ENCODE measurements around the gene ZNF619. TPM values are rescaled to one million over a fixed set of nuclear protein-coding genes. Genes with fewer than 3 reads are reported as not detected.
A peak's percentile ranks its signal among the peaks of the same experiment; 100 is the strongest.
"Not testable (repeated sequence)": the region's sequence is repeated elsewhere in the genome, so short reads cannot be mapped to it uniquely, and the experiment has no call there.

The ZNF619 gene
- total and polyA plus RNA-seq, 7 experiments from 2014 or later = 2.9 to 13.9 (median 6.2) TPM

- Histone ChIP-seq H3K36me3 (ENCODE audit: control insufficient read depth in 2 of 3, insufficient read depth in 3 of 3, low read length in 3 of 3) (peaks cover 8 to 49% (median 10%) of the 10 kb centered on the region in 3 experiments), H3K9me3 (ENCODE audit: control insufficient read depth in 2 of 3, low read length in 3 of 3) (no peaks in the 10 kb centered on the region), H3K27me3 (ENCODE audit: control insufficient read depth in 2 of 2, insufficient read depth in 2 of 2, low read length in 2 of 2) (no peaks in the 10 kb centered on the region), H3K4me3 (ENCODE audit: low read length) (no peak overlapping the region), H3K27ac (ENCODE audit: low read depth, low read length) (no peak overlapping the region), H3K4me1 (ENCODE audit: control insufficient read depth in 2 of 2, insufficient read depth in 2 of 2, low read length in 2 of 2) (peaks cover 29 to 32% of the 10 kb centered on the region in 2 donors)
- Mint-ChIP-seq H3K4me3 (no peak overlapping the region), H3K4me1 (peaks cover 27 to 67% (median 57%) of the 10 kb centered on the region in 7 donors), H3K36me3 (peaks cover 16 to 58% (median 48%) of the 10 kb centered on the region in 5 donors), H3K27ac (peak overlapping the region in 4 of 9 donors; percentile 24 to 71 (median 47)), H3K9me3 (peaks cover 0 to 4% (median 0%) of the 10 kb centered on the region in 11 donors), H3K27me3 (no peaks in the 10 kb centered on the region)
- ATAC-seq = no peak
- POLR2A ChIA-PET = interaction anchor here (0.6 to 0.9 kb wide), 3 partner anchors 7 to 1499 kb away, joined by 3 to 7 read pairs (median 3); no protein-coding TSS in a partner anchor
- DNase-seq = no peak
- CTCF ChIA-PET = no interaction called here
- intact Hi-C loops (cut with micrococcal nuclease) = no loop called here
Measured at GRCh38 chr3:40461161-40461560, 15.8 kb upstream of the ZNF619 start.

GRCh38 chr3:40462838-40463237 is 14.1 kb upstream of the ZNF619 start:
- CTCF ChIA-PET; intact Hi-C loops (cut with micrococcal nuclease); DNase-seq; H3K9me3 Mint-ChIP-seq; H3K9me3 ChIP-seq (ENCODE audit: control insufficient read depth in 2 of 3, low read length in 3 of 3); H3K27ac ChIP-seq (ENCODE audit: low read depth, low read length); H3K4me3 Mint-ChIP-seq; H3K27me3 Mint-ChIP-seq; ATAC-seq; H3K27me3 ChIP-seq (ENCODE audit: control insufficient read depth in 2 of 2, insufficient read depth in 2 of 2, low read length in 2 of 2); H3K4me3 ChIP-seq (ENCODE audit: low read length); H3K27ac Mint-ChIP-seq: not testable (repeated sequence)
- POLR2A ChIA-PET = interaction anchor here (0.8 to 2.3 kb wide), 2 partner anchors 10 to 42 kb away, joined by 3 to 8 read pairs; no protein-coding TSS in a partner anchor
- H3K36me3 ChIP-seq (ENCODE audit: control insufficient read depth in 2 of 3, insufficient read depth in 3 of 3, low read length in 3 of 3) = peaks cover 10 to 53% (median 10%) of the 10 kb centered on the region in 3 experiments
- H3K36me3 Mint-ChIP-seq = peaks cover 16 to 68% (median 51%) of the 10 kb centered on the region in 5 donors
- H3K4me1 Mint-ChIP-seq = peaks cover 27 to 58% (median 48%) of the 10 kb centered on the region in 7 donors
- peaks cover 27 to 31% of the 10 kb centered on the region in 2 donors for H3K4me1 ChIP-seq (ENCODE audit: control insufficient read depth in 2 of 2, insufficient read depth in 2 of 2, low read length in 2 of 2)

GRCh38 chr3:40463579-40463978 is 13.3 kb upstream of the ZNF619 start:
- H3K4me3 Mint-ChIP-seq = peak overlapping the region in 5 of 10 donors; percentile 4 to 55 (median 23)
- DNase-seq (no peak), ATAC-seq (no peak)
- peaks cover 0 to 2% (median 0%) of the 10 kb centered on the region in 11 donors for H3K9me3 Mint-ChIP-seq
- peak overlapping the region in 7 of 9 donors; percentile 33 to 90 (median 76) for H3K27ac Mint-ChIP-seq
- POLR2A ChIA-PET = interaction anchor here (0.6 to 2.3 kb wide), 4 partner anchors 9 to 1392 kb away, joined by 3 to 8 read pairs (median 5); no protein-coding TSS in a partner anchor
- no peak overlapping the region for H3K4me3 ChIP-seq (ENCODE audit: low read length)
- peaks cover 9 to 49% (median 11%) of the 10 kb centered on the region in 3 experiments for H3K36me3 ChIP-seq (ENCODE audit: control insufficient read depth in 2 of 3, insufficient read depth in 3 of 3, low read length in 3 of 3)
- no peaks in the 10 kb centered on the region for H3K27me3 ChIP-seq (ENCODE audit: control insufficient read depth in 2 of 2, insufficient read depth in 2 of 2, low read length in 2 of 2)
- H3K36me3 Mint-ChIP-seq = peaks cover 16 to 71% (median 45%) of the 10 kb centered on the region in 5 donors
- intact Hi-C loops (cut with micrococcal nuclease) = no loop called here
- H3K9me3 ChIP-seq (ENCODE audit: control insufficient read depth in 2 of 3, low read length in 3 of 3) = no peaks in the 10 kb centered on the region
- peak overlapping the region; percentile 43 for H3K27ac ChIP-seq (ENCODE audit: low read depth, low read length)
- peaks cover 19 to 24% of the 10 kb centered on the region in 2 donors for H3K4me1 ChIP-seq (ENCODE audit: control insufficient read depth in 2 of 2, insufficient read depth in 2 of 2, low read length in 2 of 2)
- CTCF ChIA-PET = no interaction called here
- no peaks in the 10 kb centered on the region for H3K27me3 Mint-ChIP-seq
- H3K4me1 Mint-ChIP-seq = peaks cover 22 to 51% (median 40%) of the 10 kb centered on the region in 7 donors

GRCh38 chr3:40464339-40465110 is 12.4 kb upstream of the ZNF619 start:
- Histone ChIP-seq H3K9me3 (ENCODE audit: control insufficient read depth in 2 of 3, low read length in 3 of 3) (no peaks in the 10 kb centered on the region), H3K4me3 (ENCODE audit: low read length) (no peak overlapping the region), H3K36me3 (ENCODE audit: control insufficient read depth in 2 of 3, insufficient read depth in 3 of 3, low read length in 3 of 3) (peaks cover 0 to 39% (median 4%) of the 10 kb centered on the region in 3 experiments), H3K4me1 (ENCODE audit: control insufficient read depth in 2 of 2, insufficient read depth in 2 of 2, low read length in 2 of 2) (peaks cover 13 to 20% of the 10 kb centered on the region in 2 donors), H3K27ac (ENCODE audit: low read depth, low read length) (peak overlapping the region; percentile 43), H3K27me3 (ENCODE audit: control insufficient read depth in 2 of 2, insufficient read depth in 2 of 2, low read length in 2 of 2) (no peaks in the 10 kb centered on the region)
- ChIA-PET POLR2A (interaction anchor here (0.6 to 2.3 kb wide), 9 partner anchors 9 to 1391 kb away, joined by 3 to 11 read pairs (median 3); partner anchors contain the start of gene ZNF619), CTCF (no interaction called here)
- H3K27ac Mint-ChIP-seq = peak overlapping the region; percentile 35 to 90 (median 80)
- peaks cover 16 to 64% (median 40%) of the 10 kb centered on the region in 5 donors for H3K36me3 Mint-ChIP-seq
- H3K9me3 Mint-ChIP-seq = peaks cover 0 to 2% (median 0%) of the 10 kb centered on the region in 11 donors
- no peaks in the 10 kb centered on the region for H3K27me3 Mint-ChIP-seq
- peak; percentile 93 for ATAC-seq
- intact Hi-C loops (cut with micrococcal nuclease) = no loop called here
- DNase-seq = peak in 7 of 9 donors; percentile 46 to 72 (median 65)
- peaks cover 13 to 42% (median 34%) of the 10 kb centered on the region in 7 donors for H3K4me1 Mint-ChIP-seq
- peak overlapping the region; percentile 6 to 67 (median 42) for H3K4me3 Mint-ChIP-seq

GRCh38 chr3:40465111-40465407 is 11.9 kb upstream of the ZNF619 start:
- ATAC-seq (no peak), DNase-seq (no peak)
- H3K27ac ChIP-seq (ENCODE audit: low read depth, low read length) = no peak overlapping the region
- no peaks in the 10 kb centered on the region for H3K27me3 ChIP-seq (ENCODE audit: control insufficient read depth in 2 of 2, insufficient read depth in 2 of 2, low read length in 2 of 2)
- intact Hi-C loops (cut with micrococcal nuclease) = no loop called here
- H3K4me1 ChIP-seq (ENCODE audit: control insufficient read depth in 2 of 2, insufficient read depth in 2 of 2, low read length in 2 of 2) = peaks cover 13 to 20% of the 10 kb centered on the region in 2 donors
- no peaks in the 10 kb centered on the region for H3K9me3 ChIP-seq (ENCODE audit: control insufficient read depth in 2 of 3, low read length in 3 of 3)
- H3K27ac Mint-ChIP-seq = peak overlapping the region in 8 of 9 donors; percentile 10 to 90 (median 76)
- H3K9me3 Mint-ChIP-seq = peaks cover 0 to 2% (median 0%) of the 10 kb centered on the region in 11 donors
- H3K4me3 Mint-ChIP-seq = peak overlapping the region in 1 of 10 donors; percentile 1
- no peaks in the 10 kb centered on the region for H3K27me3 Mint-ChIP-seq
- CTCF ChIA-PET = no interaction called here
- POLR2A ChIA-PET = interaction anchor here (0.7 to 2.3 kb wide), 6 partner anchors 8 to 153 kb away, joined by 3 to 11 read pairs (median 4); partner anchors contain the start of gene ZNF619
- no peak overlapping the region for H3K4me3 ChIP-seq (ENCODE audit: low read length)
- peaks cover 0 to 34% (median 4%) of the 10 kb centered on the region in 3 experiments for H3K36me3 ChIP-seq (ENCODE audit: control insufficient read depth in 2 of 3, insufficient read depth in 3 of 3, low read length in 3 of 3)
- peaks cover 13 to 42% (median 34%) of the 10 kb centered on the region in 7 donors for H3K4me1 Mint-ChIP-seq
- H3K36me3 Mint-ChIP-seq = peaks cover 16 to 64% (median 40%) of the 10 kb centered on the region in 5 donors

GRCh38 chr3:40465456-40465855 is 11.5 kb upstream of the ZNF619 start:
- H3K27me3 Mint-ChIP-seq = no peaks in the 10 kb centered on the region
- H3K36me3 Mint-ChIP-seq = peaks cover 16 to 61% (median 40%) of the 10 kb centered on the region in 5 donors
- Histone ChIP-seq H3K36me3 (ENCODE audit: control insufficient read depth in 2 of 3, insufficient read depth in 3 of 3, low read length in 3 of 3) (peaks cover 0 to 31% (median 4%) of the 10 kb centered on the region in 3 experiments), H3K27me3 (ENCODE audit: control insufficient read depth in 2 of 2, insufficient read depth in 2 of 2, low read length in 2 of 2) (no peaks in the 10 kb centered on the region), H3K4me1 (ENCODE audit: control insufficient read depth in 2 of 2, insufficient read depth in 2 of 2, low read length in 2 of 2) (peaks cover 13 to 20% of the 10 kb centered on the region in 2 donors), H3K4me3 (ENCODE audit: low read length) (no peak overlapping the region), H3K9me3 (ENCODE audit: control insufficient read depth in 2 of 3, low read length in 3 of 3) (no peaks in the 10 kb centered on the region), H3K27ac (ENCODE audit: low read depth, low read length) (no peak overlapping the region)
- no peak for DNase-seq
- ATAC-seq = no peak
- POLR2A ChIA-PET = interaction anchor here (0.7 to 2.0 kb wide), 6 partner anchors 8 to 154 kb away, joined by 3 to 12 read pairs (median 4); partner anchors contain the start of genes RPL14 and ZNF619
- peaks cover 13 to 38% (median 34%) of the 10 kb centered on the region in 7 donors for H3K4me1 Mint-ChIP-seq
- peaks cover 0 to 2% (median 0%) of the 10 kb centered on the region in 11 donors for H3K9me3 Mint-ChIP-seq
- H3K27ac Mint-ChIP-seq = peak overlapping the region in 7 of 9 donors; percentile 35 to 90 (median 76)
- CTCF ChIA-PET = no interaction called here
- intact Hi-C loops (cut with micrococcal nuclease) = no loop called here
- peak overlapping the region in 1 of 10 donors; percentile 1 for H3K4me3 Mint-ChIP-seq

All from naive thymus-derived CD4-positive, alpha-beta T cell (primary cell).